Brain pericyte (primary cell): ENCODE results near the gene RASSF7.

Experiments
- DNase-seq: peaks from one replicate; pipeline ENCODE4 v3.0.0-alpha.2; 2012; ENCODE audit warnings: low read depth, low spot score

Gene RASSF7

GRCh38 chr11:609341-609811 is 48.6 kb downstream of the RASSF7 start:
- no peak for DNase-seq

- no peak for DNase-seq
Measured at GRCh38 chr11:610146-610801, 49.5 kb downstream of the RASSF7 start.

GRCh38 chr11:611001-611996 is 50.5 kb downstream of the RASSF7 start:
- no peak for DNase-seq

GRCh38 chr11:612201-612960 is 51.6 kb downstream of the RASSF7 start:
- DNase-seq, result no peak

- DNase-seq, result no peak
Measured at GRCh38 chr11:612961-613300, 52.2 kb downstream of the RASSF7 start.

- no peak for DNase-seq
Measured at GRCh38 chr11:613369-613968, 52.7 kb downstream of the RASSF7 start.
